ENCODE data around the gene HOXA3. TPM values are rescaled to one million over a fixed set of nuclear protein-coding genes. Genes with fewer than 3 reads are reported as not detected.

The HOXA3 gene
- total RNA-seq, 4 donors from 2014 or later: 3.4 to 3.9 (median 3.6) TPM

- no peak for TF ChIP-seq CTCF (IDR thresholded peaks at IDR 0.05; ENCODE audit: low read depth)
These were observed 26.4 kb downstream of the HOXA3 start for GRCh38 chr7:27125986-27126394.

GRCh38 chr7:27124902-27125689 lies 27.3 kb downstream of the HOXA3 start:
- TF ChIP-seq CTCF (IDR thresholded peaks at IDR 0.05; ENCODE audit: low read depth): no peak

GRCh38 chr7:27124096-27124901 lies 28.1 kb downstream of the HOXA3 start:
- no peak for TF ChIP-seq CTCF (IDR thresholded peaks at IDR 0.05; ENCODE audit: low read depth)

- TF ChIP-seq CTCF (IDR thresholded peaks at IDR 0.05; ENCODE audit: low read depth): no peak
These were observed 28.8 kb downstream of the HOXA3 start for GRCh38 chr7:27123477-27124053.

GRCh38 chr7:27123007-27123476 lies 29.3 kb downstream of the HOXA3 start:
- no peak for TF ChIP-seq CTCF (IDR thresholded peaks at IDR 0.05; ENCODE audit: low read depth)

- TF ChIP-seq CTCF (IDR thresholded peaks at IDR 0.05; ENCODE audit: low read depth): no peak
These were observed 30.1 kb downstream of the HOXA3 start for GRCh38 chr7:27122077-27122910.

Measured in subcutaneous adipose tissue (tissue), 4 donors.